Cardiac fibroblast (primary cell): ENCODE measurements around the gene HYAL4.
"Not testable (repeated sequence)": the region's sequence is repeated elsewhere in the genome, so short reads cannot be mapped to it uniquely, and the experiment has no call there.

Source experiments
- DNase-seq, 2 donors: peaks; one replicate each; pipeline versions ENCODE4 v3.0.0 to v3.0.0-alpha.2; 2010; ENCODE audit warnings: low read depth in 2 of 2
- H3K4me3 ChIP-seq, 2 donors: replicated peaks in 1 of 2; 1 replicate in 1 of 2; 2 replicates in 1 of 2; pipeline ENCODE4 v1.5.1; 2011; ENCODE audit warnings: low read depth in 2 of 2, low read length in 2 of 2, mild to moderate bottlenecking in 2 of 2, moderate library complexity in 1 of 2
- CTCF ChIP-seq: IDR thresholded peaks from one replicate; pipeline ENCODE4 v1.5.1; 2011; ENCODE audit warnings: low read depth, mild to moderate bottlenecking, low read length, inconsistent platforms

Gene HYAL4

DNA sequence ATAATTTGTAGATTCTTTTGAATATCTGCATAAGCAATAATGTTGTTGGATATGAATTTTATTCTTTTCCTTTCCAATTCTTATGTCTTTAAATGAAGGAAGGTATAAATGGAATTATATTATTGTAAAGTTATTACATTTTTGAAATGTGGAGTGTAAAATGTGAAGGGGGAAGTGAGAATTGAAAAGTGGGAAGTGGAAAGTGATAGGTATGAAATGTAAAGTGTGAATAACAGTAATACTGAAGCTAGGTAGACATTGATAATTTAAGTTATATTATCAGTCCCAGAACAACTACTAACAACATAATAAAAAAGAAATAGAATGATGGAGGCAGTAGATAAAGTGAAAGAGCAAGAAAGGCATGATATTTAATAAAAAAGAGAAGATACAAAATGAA lies 39.7 kb upstream of the HYAL4 start:
- no peak for DNase-seq
- H3K4me3 ChIP-seq = no peak overlapping the region
- no peak for TF ChIP-seq CTCF

DNA sequence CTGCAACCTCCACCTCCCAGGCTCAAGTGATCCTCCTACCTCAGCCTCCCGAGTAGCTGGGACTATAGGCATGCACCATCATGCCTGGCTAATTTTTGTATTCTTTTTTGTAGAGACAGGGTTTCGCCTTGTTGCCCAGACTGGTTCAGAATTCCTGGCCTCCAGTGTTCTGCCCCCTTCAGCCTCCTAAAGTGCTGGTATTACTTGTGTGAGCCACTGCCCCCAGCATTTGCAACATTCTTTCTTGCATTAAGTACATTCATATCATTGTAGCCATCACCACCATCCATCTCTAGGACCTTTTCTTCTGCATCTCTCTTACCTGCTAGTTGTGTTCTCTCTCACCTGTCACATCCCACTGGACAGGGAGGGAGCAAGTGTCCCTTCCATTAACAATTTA lies 35.5 kb upstream of the HYAL4 start:
- no peak for TF ChIP-seq CTCF
- no peak for DNase-seq
- H3K4me3 ChIP-seq = no peak overlapping the region

- TF ChIP-seq CTCF = no peak
- no peak overlapping the region for H3K4me3 ChIP-seq
- peak; percentile 64 to 80 for DNase-seq
Observed at GRCh38 chr7:123811056-123811455, 33.9 kb upstream of the HYAL4 start.

DNA sequence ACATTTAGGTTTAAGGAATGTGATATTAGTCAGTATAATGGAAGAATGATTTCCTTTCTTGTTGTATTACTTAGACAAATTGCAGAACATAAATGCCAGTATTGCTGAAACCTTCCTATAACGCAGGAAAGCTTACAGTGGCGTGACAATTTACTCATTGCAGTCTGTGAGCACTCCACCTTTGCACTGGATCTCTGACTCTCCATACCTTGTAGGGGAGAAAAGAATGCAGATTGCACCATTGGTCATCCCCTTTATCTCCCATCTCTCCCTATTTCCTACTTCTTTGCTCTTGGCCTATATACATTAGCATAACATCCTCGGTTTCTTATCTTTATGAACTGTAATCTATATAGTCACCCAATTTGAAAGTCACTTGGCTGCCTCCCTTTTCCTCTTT lies 28.1 kb upstream of the HYAL4 start:
- TF ChIP-seq CTCF = no peak
- no peak overlapping the region for H3K4me3 ChIP-seq
- no peak for DNase-seq

DNA sequence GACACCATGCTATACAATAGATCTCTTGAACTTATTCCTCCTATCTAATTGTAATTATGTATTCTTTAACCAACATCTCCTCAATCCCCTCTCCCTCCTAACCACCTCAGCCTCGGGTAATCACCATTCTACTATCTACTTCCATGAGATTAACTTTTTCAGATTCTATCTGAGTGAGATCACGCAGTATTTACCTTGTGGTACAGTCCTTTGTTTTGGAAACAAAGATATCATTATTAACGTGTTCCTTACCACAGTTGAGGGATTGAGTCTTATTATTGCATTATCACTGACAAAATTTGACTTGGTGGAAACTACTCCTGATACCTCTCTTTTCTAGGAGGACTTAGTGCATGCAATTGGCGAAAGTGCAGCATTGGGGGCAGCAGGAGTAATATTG lies 26.0 kb upstream of the HYAL4 start:
- DNase-seq = no peak
- H3K4me3 ChIP-seq = no peak overlapping the region
- TF ChIP-seq CTCF = no peak

DNA sequence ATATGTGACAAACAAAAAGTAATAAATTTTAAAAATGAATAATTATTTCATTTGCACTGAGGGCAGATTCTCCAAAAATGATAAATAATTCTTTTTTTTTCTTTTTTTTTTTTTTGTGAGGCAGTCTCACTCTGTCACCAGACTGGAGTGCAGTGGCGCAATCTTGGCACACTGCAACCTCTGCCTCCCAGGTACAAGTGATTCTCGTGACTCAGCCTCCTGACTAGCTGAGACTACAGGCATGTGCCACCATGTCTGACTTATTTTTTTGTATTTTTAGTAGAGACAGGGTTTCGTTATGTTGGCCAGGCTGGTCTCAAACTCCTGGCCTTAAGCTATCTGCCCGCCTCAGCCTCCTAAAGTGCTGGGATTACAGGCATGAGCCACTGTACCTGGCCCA lies 25.2 kb upstream of the HYAL4 start:
- H3K4me3 ChIP-seq = not testable (repeated sequence)
- peak in 1 of 2 donors; percentile 7 for DNase-seq

DNA sequence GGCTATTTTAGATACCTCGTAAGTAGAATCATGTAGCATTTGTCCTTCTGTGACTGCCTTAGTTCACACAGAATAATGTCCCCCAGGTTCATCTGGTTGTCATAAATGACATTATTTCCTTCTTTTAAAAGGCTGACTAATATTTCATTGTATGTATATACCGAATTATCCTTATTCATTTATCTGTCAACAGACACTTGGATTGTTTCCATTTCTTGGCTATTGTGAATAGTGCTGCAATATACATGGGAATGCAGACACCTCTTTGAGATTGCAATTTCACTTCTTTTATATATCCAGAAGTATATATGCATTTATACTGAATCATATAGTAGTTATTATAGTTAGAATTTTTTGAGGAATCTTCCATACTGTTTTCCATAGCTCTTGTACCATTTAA lies 24.1 kb upstream of the HYAL4 start:
- H3K4me3 ChIP-seq = no peak overlapping the region
- no peak for TF ChIP-seq CTCF
- DNase-seq = no peak
